ENCODE measurements around the gene CELA2A. TPM values are rescaled to one million over a fixed set of nuclear protein-coding genes. Genes with fewer than 3 reads are reported as not detected.

Gene CELA2A
- total and polyA plus RNA-seq, 9 of the 15 experiments (the other 6 are each of a cell fraction or from before 2014, with no cell fraction given) = 0.62 TPM; not detected in 8

- TF ChIP-seq NRF1 (conservative IDR thresholded peaks at IDR 0.05 in 1 of 2, IDR thresholded peaks at IDR 0.05 in 1 of 2) (no peak), PYGO2 (tag; IDR thresholded peaks at IDR 0.05) (no peak), MLLT1 (IDR thresholded peaks at IDR 0.05) (no peak), JUND (IDR thresholded peaks at IDR 0.05; ENCODE audit: borderline replicate concordance, low read depth, low read length) (peak; percentile 43; the same call in 1 of the 2 replicates), JUND (tag; IDR thresholded peaks at IDR 0.05; ENCODE audit: borderline replicate concordance, low read depth, low read length) (no peak), TEAD1 (CRISPR knock-in tag; IDR thresholded peaks at IDR 0.05) (no peak), ZNF184 (CRISPR knock-in tag; IDR thresholded peaks at IDR 0.05) (peak; percentile 96), MTA1 (IDR thresholded peaks at IDR 0.05; ENCODE audit: borderline replicate concordance) (no peak), ZBTB1 (CRISPR knock-in tag; IDR thresholded peaks at IDR 0.05; ENCODE audit: borderline replicate concordance, low read depth) (no peak), ARID2 (IDR thresholded peaks at IDR 0.05) (no peak), CREM (IDR thresholded peaks at IDR 0.05; ENCODE audit: low read depth) (peak; percentile 59; the same call in 1 of the 2 replicates), PCBP1 (IDR thresholded peaks at IDR 0.05; ENCODE audit: low read depth, low read length, poor library complexity, severe bottlenecking) (no peak), NR2F6 (CRISPR knock-in tag; IDR thresholded peaks at IDR 0.05) (no peak), CBFA2T3 (IDR thresholded peaks at IDR 0.05) (no peak), ZNF830 (CRISPR knock-in tag; IDR thresholded peaks at IDR 0.05) (no peak), SREBF1 (IDR thresholded peaks at IDR 0.05; ENCODE audit: borderline replicate concordance, low read depth, low read length) (no peak), ZNF347 (CRISPR knock-in tag; IDR thresholded peaks at IDR 0.05; ENCODE audit: low read depth) (no peak), FIP1L1 (IDR thresholded peaks at IDR 0.05; ENCODE audit: low read depth, low read length, poor library complexity, severe bottlenecking) (no peak), CBX3 (IDR thresholded peaks at IDR 0.05; ENCODE audit: borderline replicate concordance in 1 of 2, low read length in 2 of 2) (0 out of 3 replicates have a peak, but pooled peaks of 1 of the 2 experiments have one; percentile 18), ARNT (IDR thresholded peaks at IDR 0.05) (0 out of 4 replicates have a peak, but pooled peaks of 1 of the 2 experiments have one; percentile 25)
- TF ChIP-seq, protein P1, sequence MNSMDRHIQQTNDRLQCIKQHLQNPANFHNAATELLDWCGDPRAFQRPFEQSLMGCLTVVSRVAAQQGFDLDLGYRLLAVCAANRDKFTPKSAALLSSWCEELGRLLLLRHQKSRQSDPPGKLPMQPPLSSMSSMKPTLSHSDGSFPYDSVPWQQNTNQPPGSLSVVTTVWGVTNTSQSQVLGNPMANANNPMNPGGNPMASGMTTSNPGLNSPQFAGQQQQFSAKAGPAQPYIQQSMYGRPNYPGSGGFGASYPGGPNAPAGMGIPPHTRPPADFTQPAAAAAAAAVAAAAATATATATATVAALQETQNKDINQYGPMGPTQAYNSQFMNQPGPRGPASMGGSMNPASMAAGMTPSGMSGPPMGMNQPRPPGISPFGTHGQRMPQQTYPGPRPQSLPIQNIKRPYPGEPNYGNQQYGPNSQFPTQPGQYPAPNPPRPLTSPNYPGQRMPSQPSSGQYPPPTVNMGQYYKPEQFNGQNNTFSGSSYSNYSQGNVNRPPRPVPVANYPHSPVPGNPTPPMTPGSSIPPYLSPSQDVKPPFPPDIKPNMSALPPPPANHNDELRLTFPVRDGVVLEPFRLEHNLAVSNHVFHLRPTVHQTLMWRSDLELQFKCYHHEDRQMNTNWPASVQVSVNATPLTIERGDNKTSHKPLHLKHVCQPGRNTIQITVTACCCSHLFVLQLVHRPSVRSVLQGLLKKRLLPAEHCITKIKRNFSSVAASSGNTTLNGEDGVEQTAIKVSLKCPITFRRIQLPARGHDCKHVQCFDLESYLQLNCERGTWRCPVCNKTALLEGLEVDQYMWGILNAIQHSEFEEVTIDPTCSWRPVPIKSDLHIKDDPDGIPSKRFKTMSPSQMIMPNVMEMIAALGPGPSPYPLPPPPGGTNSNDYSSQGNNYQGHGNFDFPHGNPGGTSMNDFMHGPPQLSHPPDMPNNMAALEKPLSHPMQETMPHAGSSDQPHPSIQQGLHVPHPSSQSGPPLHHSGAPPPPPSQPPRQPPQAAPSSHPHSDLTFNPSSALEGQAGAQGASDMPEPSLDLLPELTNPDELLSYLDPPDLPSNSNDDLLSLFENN (IDR thresholded peaks at IDR 0.05; ENCODE audit: low read depth in 2 of 2, low read length in 2 of 2) = no peak
Observed at GRCh38 chr1:15501208-15502032, 44.9 kb downstream of the CELA2A start (continued).

Measured in K562 (cell line).